GM10847 (cell line): ENCODE data around the gene PIF1.

ENCODE experiments used
- POLR2A ChIP-seq: IDR thresholded peaks from 2 replicates; pipeline ENCODE4 v1.6.1; 2011; ENCODE audit not compliant: insufficient read length; ENCODE audit errors: extremely low read depth

PIF1 gene

DNA sequence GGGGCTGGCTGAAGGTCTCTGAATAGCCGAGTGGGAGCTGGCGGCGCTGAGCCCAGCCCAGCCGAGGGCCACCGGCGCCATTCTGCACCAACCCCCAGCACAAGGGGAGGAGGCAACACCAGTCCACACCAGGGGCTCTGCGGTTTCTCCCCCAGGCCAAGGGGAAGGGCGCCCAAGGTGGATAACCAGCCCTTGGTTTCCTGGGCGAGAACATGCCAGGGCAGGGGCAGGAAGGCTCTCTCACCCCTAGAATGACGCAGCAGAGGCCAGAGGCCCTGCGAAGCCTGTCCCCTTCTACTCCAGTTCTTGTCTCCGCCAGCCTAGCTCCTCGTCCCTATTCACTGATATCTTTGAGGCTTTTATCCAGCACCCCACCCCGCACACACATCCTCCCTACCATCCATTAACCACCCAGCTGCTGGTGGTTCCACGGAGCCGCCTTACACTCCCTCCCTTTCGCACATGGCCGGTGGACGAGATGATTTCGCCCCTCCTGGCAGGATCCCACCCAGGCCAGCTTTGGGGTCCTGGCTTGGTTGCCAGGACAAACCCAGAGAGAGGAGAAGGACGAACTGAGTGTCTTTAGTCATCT lies 51.3 kb downstream of the PIF1 start:
- no peak for TF ChIP-seq POLR2A

DNA sequence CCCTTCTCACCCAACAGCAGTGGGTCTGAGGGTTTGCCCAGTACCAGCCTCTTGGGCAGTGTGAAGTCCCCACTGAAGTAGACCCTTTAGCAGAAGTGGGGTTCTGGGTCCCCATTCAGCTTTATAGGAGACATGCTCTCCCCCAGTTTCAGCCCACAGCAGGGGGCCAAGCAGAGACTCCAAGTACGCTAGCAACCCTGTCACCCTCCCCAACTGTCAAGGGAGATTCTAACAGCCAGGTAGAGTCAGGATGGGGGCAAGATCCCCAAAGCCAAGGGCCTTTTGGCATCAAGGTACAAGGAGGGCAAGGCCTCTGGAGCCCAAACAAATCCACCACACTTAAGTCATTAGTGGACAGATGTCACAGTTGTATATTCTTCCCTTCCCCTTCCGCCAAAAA lies 51.8 kb downstream of the PIF1 start:
- TF ChIP-seq POLR2A, result no peak

DNA sequence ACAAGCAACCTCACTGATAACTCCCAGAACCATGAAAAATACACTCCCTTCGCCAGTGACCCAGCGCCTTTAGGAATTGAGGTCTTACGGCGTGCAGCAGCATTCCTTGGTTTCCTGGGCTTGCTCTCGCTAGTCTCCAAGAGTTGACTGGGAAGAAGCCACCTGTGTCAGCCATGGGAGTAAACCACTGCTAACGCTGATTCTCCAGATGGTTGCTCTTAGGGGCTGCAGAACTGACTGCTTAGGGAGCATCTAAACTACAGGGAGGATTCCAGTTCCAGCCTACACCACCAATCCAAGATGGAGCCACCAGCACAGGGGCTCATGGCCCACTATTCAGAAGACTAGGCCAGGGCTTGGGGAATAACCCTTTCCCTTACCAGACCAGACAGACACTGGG lies 52.5 kb downstream of the PIF1 start:
- no peak for TF ChIP-seq POLR2A

DNA sequence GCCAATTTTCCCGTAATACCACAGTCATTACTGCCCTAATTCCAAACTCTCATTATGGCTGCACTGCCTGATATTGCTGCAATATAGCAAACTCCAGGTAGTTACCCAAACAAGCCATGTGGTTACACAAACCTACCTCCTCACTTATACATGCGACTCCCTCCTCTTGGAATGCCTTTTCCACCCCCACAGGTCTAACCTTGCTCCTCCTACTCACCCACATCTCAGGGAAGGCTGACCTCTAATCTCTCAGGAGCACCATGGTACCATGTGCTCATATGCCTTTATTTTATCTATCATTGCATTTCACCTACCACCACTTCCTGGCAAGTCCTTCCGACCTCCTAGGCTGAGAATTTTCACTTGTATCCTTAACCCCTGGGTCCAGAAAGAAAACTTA lies 53.0 kb downstream of the PIF1 start:
- no peak for TF ChIP-seq POLR2A

DNA sequence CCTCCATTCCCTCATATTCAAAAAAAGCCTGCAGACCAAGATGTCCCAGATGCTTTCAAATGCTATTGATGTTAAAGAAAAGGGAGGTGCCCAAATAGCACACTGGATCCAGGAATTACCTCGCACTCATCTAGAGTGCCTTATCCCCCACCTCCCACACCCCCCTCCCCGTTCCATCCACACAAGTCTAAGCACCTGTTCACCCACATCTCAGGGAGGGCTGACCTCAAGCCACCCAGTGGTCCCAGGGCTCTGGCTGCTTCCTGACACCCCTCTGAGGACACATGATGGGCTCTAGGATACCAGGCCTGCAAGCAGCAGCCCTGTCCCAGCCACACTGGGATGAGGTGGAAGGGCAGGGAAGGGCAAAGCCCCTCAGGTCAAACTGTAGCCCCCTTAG lies 54.8 kb downstream of the PIF1 start:
- TF ChIP-seq POLR2A, result no peak

DNA sequence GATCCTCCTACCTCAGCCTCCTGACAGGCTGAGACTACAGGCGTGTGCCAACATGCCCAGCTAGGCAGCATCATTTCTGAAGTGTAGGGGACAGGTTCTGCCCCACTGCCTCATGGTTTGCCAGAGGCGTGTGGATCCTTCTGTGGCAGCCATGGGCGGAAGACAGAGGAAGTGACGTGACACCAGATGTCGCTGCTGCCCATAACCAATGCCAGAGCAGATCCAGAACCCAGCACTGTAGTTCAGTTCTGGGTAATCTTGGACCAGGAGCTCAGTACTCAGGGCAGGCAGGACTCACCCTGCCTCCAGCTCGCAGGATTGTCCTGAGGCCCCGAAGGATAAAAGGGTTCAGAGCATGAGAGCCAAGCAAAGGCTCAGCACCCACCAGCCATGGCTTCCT lies 58.2 kb downstream of the PIF1 start:
- no peak for TF ChIP-seq POLR2A

DNA sequence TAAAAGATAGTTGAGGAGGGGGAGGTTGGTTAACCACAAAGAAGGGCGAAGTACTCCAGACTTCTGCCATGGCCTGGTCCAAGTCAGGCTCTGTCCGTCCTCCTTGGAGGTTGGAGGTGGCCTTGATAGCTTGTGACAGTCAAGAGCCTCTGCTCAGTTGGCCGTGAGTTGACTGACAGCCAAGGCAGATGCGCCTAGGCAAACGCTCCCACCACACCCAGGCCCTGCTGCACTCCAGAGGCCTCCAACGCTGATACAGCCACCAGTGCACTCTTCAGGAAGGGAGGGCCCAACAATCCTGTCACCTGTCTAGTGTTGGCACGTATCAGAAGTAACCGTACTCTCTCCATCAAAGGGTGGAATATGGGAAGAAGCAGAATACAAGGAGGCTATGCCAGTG lies 59.4 kb downstream of the PIF1 start:
- TF ChIP-seq POLR2A, result no peak
